ENCODE data around the gene CCT8. TPM values are rescaled to one million over a fixed set of nuclear protein-coding genes. Genes with fewer than 3 reads are reported as not detected.

The CCT8 gene
- total and polyA plus RNA-seq, 9 of the 15 experiments (the other 6 are each of a cell fraction or from before 2014, with no cell fraction given), result 451 to 1,153 (median 677) TPM

DNA sequence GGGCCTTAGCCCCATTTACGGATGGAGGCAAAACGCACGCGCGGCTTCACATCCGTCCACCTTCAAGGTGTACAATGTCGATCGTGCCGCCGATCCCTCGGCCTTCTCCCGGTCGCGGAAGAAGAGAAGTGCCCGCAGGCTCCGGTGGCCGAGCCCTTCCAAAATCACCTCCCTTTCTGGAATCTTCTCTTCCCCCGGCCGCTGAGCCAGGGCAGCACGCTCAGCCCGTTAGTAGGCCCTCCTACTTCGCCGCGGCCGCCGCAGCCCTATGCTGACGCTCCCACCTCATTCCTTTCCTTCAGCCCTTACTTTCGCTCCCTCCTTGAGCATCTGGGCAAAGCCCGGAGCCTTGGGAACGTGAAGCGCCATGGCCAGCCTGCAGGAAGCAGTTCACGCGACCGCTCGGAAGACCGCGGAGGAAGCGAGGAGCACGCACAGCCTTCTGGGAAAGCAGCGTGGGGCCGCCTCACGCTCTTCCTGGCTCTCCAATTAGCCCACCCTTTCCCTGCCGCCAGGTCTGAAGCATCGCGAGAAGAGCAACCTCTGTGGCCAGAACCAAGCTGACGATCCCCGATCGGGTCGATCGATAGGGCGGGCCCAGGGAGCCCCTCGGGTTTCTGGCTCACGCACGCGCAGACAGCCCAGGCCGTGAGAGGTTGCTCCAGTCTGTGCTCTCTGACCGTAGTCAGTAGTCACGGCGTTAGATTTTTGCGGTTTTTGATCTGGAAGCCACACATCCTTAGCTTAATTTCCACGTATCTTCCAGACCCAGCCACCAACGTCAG, at the start of gene CCT8 (continued):
- TF ChIP-seq E4F1 (CRISPR knock-in tag; IDR thresholded peaks at IDR 0.05; ENCODE audit: borderline replicate concordance) (no peak), SP1 (CRISPR knock-in tag; IDR thresholded peaks at IDR 0.05) (peak; percentile 86), FOXJ3 (CRISPR knock-in tag; IDR thresholded peaks at IDR 0.05) (no peak), ETV1 (tag; conservative IDR thresholded peaks at IDR 0.05; ENCODE audit: low read depth) (peak; percentile 76), XRCC4 (IDR thresholded peaks at IDR 0.05; ENCODE audit: extremely low read depth, insufficient read depth, insufficient read length) (no peak), TARDBP (IDR thresholded peaks at IDR 0.05) (no peak), ZNF696 (CRISPR knock-in tag; conservative IDR thresholded peaks at IDR 0.05) (no peak)

GRCh38 chr21:29121759-29122158, 48.3 kb upstream of the CCT8 start:
- no peak overlapping the region for H3K27ac ChIP-seq (ENCODE audit: extremely low read depth, low read depth, low read length)
- DNase-seq (ENCODE audit: extremely low read depth in 1 of 4, low spot score in 3 of 4), result no peak
- intact Hi-C loops (cut with micrococcal nuclease) (no loop called here), in situ Hi-C loops (cut with MboI) (loop anchor here (25.0 kb wide), 1 partner anchor 1966 kb away; no protein-coding TSS in a partner anchor)
- peak; percentile 26; the same call in 2 of the 3 replicates for ATAC-seq
- no peak overlapping the region for H3K9ac ChIP-seq (ENCODE audit: insufficient read depth in 1 of 2, low read depth in 2 of 2, low read length in 2 of 2)
- no TSS peak for BruUV-seq (replicated peaks)
- FAIRE-seq, result no peak
- CTCF ChIA-PET (ENCODE audit: low intra/inter-chr PET ratio), result no interaction called here
- no peak overlapping the region for H3K4me2 ChIP-seq (ENCODE audit: insufficient read depth, low read length)
- TF ChIP-seq GTF2B (IDR thresholded peaks at IDR 0.05; ENCODE audit: extremely low read depth, insufficient read length), result no peak
- TF ChIP-seq KAT2B (IDR thresholded peaks at IDR 0.05; ENCODE audit: low read depth, low read length), result no peak
- TF ChIP-seq LEF1 (IDR thresholded peaks at IDR 0.05), result no peak
- no peak for TF ChIP-seq SMARCE1 (IDR thresholded peaks at IDR 0.05)
- no peak for TF ChIP-seq CHCHD3 (CRISPR knock-in tag; IDR thresholded peaks at IDR 0.05)
- 6% methylated on average over 1 of the region's 1 CpG for WGBS (ENCODE audit: insufficient coverage, low coverage, missing lambda C conversion rate)
- no peaks in the 10 kb centered on the region for H3K9me1 ChIP-seq (ENCODE audit: control insufficient read depth, insufficient read depth, low read length)
- H2AFZ ChIP-seq (ENCODE audit: low read depth, low read length), result no peak overlapping the region
- H3K4me1 ChIP-seq (replicated peaks in 1 of 2; ENCODE audit: control insufficient read depth in 2 of 2, insufficient read depth in 2 of 2, low read length in 2 of 2), result no peaks in the 10 kb centered on the region
- H3K27me3 ChIP-seq (ENCODE audit: control insufficient read depth in 2 of 2, insufficient read depth in 2 of 2, low read length in 2 of 2), result peaks cover 11 to 21% of the 10 kb centered on the region in 2 experiments
- no peaks in the 10 kb centered on the region for H3K79me2 ChIP-seq (ENCODE audit: control insufficient read depth, insufficient read depth, low read length)
- POLR2A ChIA-PET, result interaction anchor here (0.6 to 1.4 kb wide), 2 partner anchors 16 to 110 kb away, joined by 3 to 4 read pairs; no protein-coding TSS in a partner anchor
- H3K4me3 ChIP-seq, result no peak overlapping the region
- no peaks in the 10 kb centered on the region for H3K36me3 ChIP-seq (ENCODE audit: control insufficient read depth, insufficient read depth, low read length)
- H4K20me1 ChIP-seq (replicated peaks; ENCODE audit: control insufficient read depth, insufficient read depth, low read length), result no peaks in the 10 kb centered on the region
- H3K9me3 ChIP-seq (replicated peaks; ENCODE audit: control insufficient read depth, insufficient read depth, low read depth, low read length), result no peaks in the 10 kb centered on the region

Measured in K562 (cell line).